CD4-positive, alpha-beta memory T cell (primary cell): ENCODE results near the gene DGKD. TPM values are rescaled to one million over a fixed set of nuclear protein-coding genes. Genes with fewer than 3 reads are reported as not detected.

ENCODE experiments used
- CTCF ChIA-PET: fragments of 350-600 bp; sonication (Branson Sonifier 250); formaldehyde crosslinking; loops from one replicate; lab custom pipeline; 2021; ENCODE audit warnings: inconsistent platforms; ENCODE audit not compliant: partially characterized antibody; lab: Charles Lee
- POLR2A ChIA-PET: fragments of 350-600 bp; sonication (Branson Sonifier 250); formaldehyde crosslinking; loops from one replicate; lab custom pipeline; 2021; ENCODE audit not compliant: partially characterized antibody; lab: Charles Lee
- DNase-seq, 5 donors: peaks; one replicate each; pipeline versions ENCODE4 v3.0.0 to v3.0.0-alpha.2; 2020 to 2022; ENCODE audit warnings: mixed read lengths in 1 of 5
- H3K27ac ChIP-seq: one replicate; pipeline ENCODE4 v1.7.0; 2013; ENCODE audit warnings: low read depth, low read length
- H3K27me3 ChIP-seq: 2 replicates; pipeline ENCODE4 v1.7.0; 2013; ENCODE audit warnings: mild to moderate bottlenecking, low read length, moderate library complexity; ENCODE audit not compliant: insufficient read depth
- H3K36me3 ChIP-seq: 2 replicates; pipeline ENCODE4 v1.7.0; 2013; ENCODE audit warnings: mild to moderate bottlenecking, low read length, moderate library complexity; ENCODE audit not compliant: insufficient read depth
- H3K4me1 ChIP-seq: 2 replicates; pipeline ENCODE4 v1.7.0; 2013; ENCODE audit warnings: mild to moderate bottlenecking, low read length, moderate library complexity; ENCODE audit not compliant: insufficient read depth
- H3K4me3 ChIP-seq, 2 donors: one replicate each; pipeline ENCODE4 v1.7.0; 2013; ENCODE audit warnings: low read length in 2 of 2, mild to moderate bottlenecking in 1 of 2
- H3K9me3 ChIP-seq, 2 donors: one replicate each; pipeline ENCODE4 v1.7.0; 2013; ENCODE audit warnings: low read length in 2 of 2, control low read depth in 1 of 2; ENCODE audit not compliant: control insufficient read depth in 1 of 2
- H3K27ac Mint-ChIP-seq, 7 donors: one replicate each; pipeline ENCODE4 v1.8.0; 2020 to 2021; ENCODE audit warnings: mixed read lengths in 7 of 7, mild to moderate bottlenecking in 6 of 7, inconsistent platforms in 3 of 7, moderate library complexity in 3 of 7
- H3K27me3 Mint-ChIP-seq, 2 donors: one replicate each; pipeline ENCODE4 v1.8.0; 2020 to 2021; ENCODE audit warnings: mixed read lengths in 2 of 2
- H3K36me3 Mint-ChIP-seq, 2 donors: one replicate each; pipeline ENCODE4 v1.8.0; 2020 to 2021; ENCODE audit warnings: mixed read lengths in 2 of 2, inconsistent platforms in 1 of 2, mild to moderate bottlenecking in 1 of 2
- H3K4me1 Mint-ChIP-seq, 4 donors: one replicate each; pipeline ENCODE4 v1.8.0; 2020 to 2021; ENCODE audit warnings: mixed read lengths in 4 of 4, mild to moderate bottlenecking in 1 of 4
- H3K4me3 Mint-ChIP-seq, 8 donors: one replicate each; pipeline ENCODE4 v1.8.0; 2020 to 2021; ENCODE audit warnings: mixed read lengths in 8 of 8, mild to moderate bottlenecking in 7 of 8, moderate library complexity in 6 of 8, inconsistent platforms in 3 of 8
- H3K9me3 Mint-ChIP-seq, 8 donors: one replicate each; pipeline ENCODE4 v1.8.0; 2020 to 2021; ENCODE audit warnings: mixed read lengths in 8 of 8, mild to moderate bottlenecking in 5 of 8, inconsistent platforms in 3 of 8, moderate library complexity in 1 of 8
- intact Hi-C: fragments of 100-400 bp; cut with micrococcal nuclease; formaldehyde crosslinking; loops from one replicate; pipeline ENCODE4 v1.15.1; 2023
- polyA plus RNA-seq, 2 donors: library from polyadenylated mRNA; unstranded; fragments of 300-500 nt; fragmentation: Illumina TruSeq; gene quantifications; one replicate each; pipeline ENCODE4 v1.2.3, GENCODE V29; 2021
- total RNA-seq, 2 experiments: library from RNA; stranded (reverse); gene quantifications; one replicate each; pipeline ENCODE4 v1.2.3, GENCODE V29; 2021

The DGKD gene
- total and polyA plus RNA-seq, 4 experiments from 2014 or later = 8.9 to 136 (median 78.8) TPM

GRCh38 chr2:233449921-233450863, 95.9 kb downstream of the DGKD start:
- intact Hi-C loops = no loop called here
- Mint-ChIP-seq H3K27me3 (no peaks in the 10 kb centered on the region), H3K9me3 (no peaks in the 10 kb centered on the region), H3K36me3 (peaks cover 65 to 69% of the 10 kb centered on the region in 2 donors), H3K27ac (peak overlapping the region in 1 of 7 donors; percentile 57), H3K4me3 (no peak overlapping the region), H3K4me1 (peaks cover 0 to 4% (median under 1%) of the 10 kb centered on the region in 4 donors)
- ChIA-PET CTCF (interaction anchor here (12.9 kb wide), 1 partner anchor 48 kb away, joined by 510 read pairs; no protein-coding TSS in a partner anchor), POLR2A (no interaction called here)
- DNase-seq = no peak
- H3K27ac ChIP-seq = no peak overlapping the region
- H3K9me3 ChIP-seq = no peaks in the 10 kb centered on the region
- H3K36me3 ChIP-seq = peaks cover 94% of the 10 kb centered on the region
- no peaks in the 10 kb centered on the region for H3K27me3 ChIP-seq
- H3K4me1 ChIP-seq = no peaks in the 10 kb centered on the region
- no peak overlapping the region for H3K4me3 ChIP-seq

GRCh38 chr2:233450864-233451575, 96.7 kb downstream of the DGKD start:
- ChIA-PET POLR2A (no interaction called here), CTCF (interaction anchor here (2.1 to 12.9 kb wide), 2 partner anchors 46 to 49 kb away, joined by 7 to 510 read pairs; no protein-coding TSS in a partner anchor)
- Histone ChIP-seq H3K4me3 (no peak overlapping the region), H3K9me3 (no peaks in the 10 kb centered on the region), H3K36me3 (peaks cover 95% of the 10 kb centered on the region), H3K27me3 (no peaks in the 10 kb centered on the region), H3K27ac (no peak overlapping the region), H3K4me1 (no peaks in the 10 kb centered on the region)
- H3K9me3 Mint-ChIP-seq = no peaks in the 10 kb centered on the region
- H3K27me3 Mint-ChIP-seq = no peaks in the 10 kb centered on the region
- H3K36me3 Mint-ChIP-seq = peaks cover 64 to 67% of the 10 kb centered on the region in 2 donors
- no peak overlapping the region for H3K4me3 Mint-ChIP-seq
- H3K27ac Mint-ChIP-seq = peak overlapping the region in 1 of 7 donors; percentile 57
- intact Hi-C loops = no loop called here
- no peak for DNase-seq
- H3K4me1 Mint-ChIP-seq = peaks cover 0 to 4% (median under 1%) of the 10 kb centered on the region in 4 donors

- Histone ChIP-seq H3K27me3 (no peaks in the 10 kb centered on the region), H3K27ac (no peak overlapping the region), H3K36me3 (peaks cover 95% of the 10 kb centered on the region), H3K4me3 (no peak overlapping the region), H3K9me3 (no peaks in the 10 kb centered on the region), H3K4me1 (no peaks in the 10 kb centered on the region)
- intact Hi-C loops = no loop called here
- no peaks in the 10 kb centered on the region for H3K9me3 Mint-ChIP-seq
- DNase-seq = no peak
- no peaks in the 10 kb centered on the region for H3K27me3 Mint-ChIP-seq
- no peak overlapping the region for H3K4me3 Mint-ChIP-seq
- ChIA-PET POLR2A (no interaction called here), CTCF (interaction anchor here (2.1 kb wide), 1 partner anchor 47 kb away, joined by 7 read pairs; no protein-coding TSS in a partner anchor)
- peaks cover 65 to 70% of the 10 kb centered on the region in 2 donors for H3K36me3 Mint-ChIP-seq
- H3K4me1 Mint-ChIP-seq = peaks cover 0 to 4% (median under 1%) of the 10 kb centered on the region in 4 donors
- peak overlapping the region in 2 of 7 donors; percentile 2 to 66 for H3K27ac Mint-ChIP-seq
Measured at GRCh38 chr2:233451950-233452349, 97.7 kb downstream of the DGKD start.

- Mint-ChIP-seq H3K27me3 (no peaks in the 10 kb centered on the region), H3K36me3 (peaks cover 66 to 76% of the 10 kb centered on the region in 2 donors), H3K4me1 (peaks cover 0 to under 1% (median 0%) of the 10 kb centered on the region in 4 donors), H3K27ac (peak overlapping the region in 3 of 7 donors; percentile 57 to 62 (median 60)), H3K9me3 (no peaks in the 10 kb centered on the region), H3K4me3 (no peak overlapping the region)
- H3K9me3 ChIP-seq = no peaks in the 10 kb centered on the region
- H3K4me3 ChIP-seq = no peak overlapping the region
- no peaks in the 10 kb centered on the region for H3K4me1 ChIP-seq
- no peak overlapping the region for H3K27ac ChIP-seq
- H3K36me3 ChIP-seq = peaks cover 98% of the 10 kb centered on the region
- H3K27me3 ChIP-seq = no peaks in the 10 kb centered on the region
- intact Hi-C loops = no loop called here
- CTCF ChIA-PET = interaction anchor here (0.6 to 2.1 kb wide), 4 partner anchors 9 to 49 kb away, joined by 3 to 7 read pairs (median 3); no protein-coding TSS in a partner anchor
- DNase-seq = no peak
- POLR2A ChIA-PET = no interaction called here
Measured at GRCh38 chr2:233453111-233453915, 99.0 kb downstream of the DGKD start.

- H3K4me1 Mint-ChIP-seq = no peaks in the 10 kb centered on the region
- no peaks in the 10 kb centered on the region for H3K27me3 Mint-ChIP-seq
- no peaks in the 10 kb centered on the region for H3K27me3 ChIP-seq
- H3K9me3 ChIP-seq = no peaks in the 10 kb centered on the region
- no peaks in the 10 kb centered on the region for H3K4me1 ChIP-seq
- H3K27ac Mint-ChIP-seq = peak overlapping the region in 1 of 7 donors; percentile 62
- H3K4me3 ChIP-seq = no peak overlapping the region
- no peak for DNase-seq
- CTCF ChIA-PET = interaction anchor here (0.6 to 1.0 kb wide), 3 partner anchors 9 to 50 kb away, joined by 3 read pairs; no protein-coding TSS in a partner anchor
- peaks cover 64 to 74% of the 10 kb centered on the region in 2 donors for H3K36me3 Mint-ChIP-seq
- peaks cover 0 to 2% (median 0%) of the 10 kb centered on the region in 8 donors for H3K9me3 Mint-ChIP-seq
- H3K36me3 ChIP-seq = peaks cover 96% of the 10 kb centered on the region
- intact Hi-C loops = no loop called here
- POLR2A ChIA-PET = no interaction called here
- no peak overlapping the region for H3K27ac ChIP-seq
- H3K4me3 Mint-ChIP-seq = no peak overlapping the region
Measured at GRCh38 chr2:233453916-233454315, 99.6 kb downstream of the DGKD start.

- POLR2A ChIA-PET = no interaction called here
- Histone ChIP-seq H3K4me3 (no peak overlapping the region), H3K9me3 (no peaks in the 10 kb centered on the region), H3K27me3 (no peaks in the 10 kb centered on the region), H3K36me3 (peaks cover 96% of the 10 kb centered on the region), H3K27ac (no peak overlapping the region), H3K4me1 (no peaks in the 10 kb centered on the region)
- intact Hi-C loops = no loop called here
- Mint-ChIP-seq H3K27me3 (no peaks in the 10 kb centered on the region), H3K4me3 (no peak overlapping the region), H3K9me3 (peaks cover 0 to 2% (median 0%) of the 10 kb centered on the region in 8 donors), H3K36me3 (peaks cover 62 to 77% of the 10 kb centered on the region in 2 donors), H3K27ac (peak overlapping the region in 2 of 7 donors; percentile 35 to 53), H3K4me1 (no peaks in the 10 kb centered on the region)
- CTCF ChIA-PET = interaction anchor here (1.8 kb wide), 1 partner anchor 12 kb away, joined by 4 read pairs; no protein-coding TSS in a partner anchor
- DNase-seq = no peak
Measured at GRCh38 chr2:233455006-233455405, 100.7 kb downstream of the DGKD start.
